Endodermal cell (in vitro differentiated cells): ENCODE data around the gene WDR90. TPM values are rescaled to one million over a fixed set of nuclear protein-coding genes. Genes with fewer than 3 reads are reported as not detected.
A peak's percentile ranks its signal among the peaks of the same experiment; 100 is the strongest.

Experiments used
- DNase-seq: peaks from one replicate; pipeline ENCODE4 v3.0.0-alpha.2; 2017
- H3K27ac ChIP-seq: 2 replicates; pipeline ENCODE4 v1.5.1; 2013; ENCODE audit warnings: mild to moderate bottlenecking, low read depth, low read length, moderate library complexity
- H3K27me3 ChIP-seq: 2 replicates; pipeline ENCODE4 v1.6.1; 2013; ENCODE audit warnings: mild to moderate bottlenecking, low read length, moderate library complexity; ENCODE audit not compliant: insufficient read depth, control insufficient read depth, poor library complexity, severe bottlenecking
- H3K36me3 ChIP-seq: 2 replicates; pipeline ENCODE4 v1.7.0; 2013; ENCODE audit warnings: mild to moderate bottlenecking, low read length, moderate library complexity; ENCODE audit not compliant: control insufficient read depth, insufficient read depth
- H3K4me1 ChIP-seq: one replicate; pipeline ENCODE4 v1.7.0; 2013; ENCODE audit warnings: low read length; ENCODE audit not compliant: control insufficient read depth, insufficient read depth
- H3K4me3 ChIP-seq: 2 replicates; pipeline ENCODE4 v1.5.1; 2013; ENCODE audit warnings: mild to moderate bottlenecking, low read length, moderate library complexity
- H3K9ac ChIP-seq: 2 replicates; pipeline ENCODE4 v1.6.1; 2013; ENCODE audit warnings: mild to moderate bottlenecking, low read length, moderate library complexity; ENCODE audit not compliant: poor library complexity, severe bottlenecking; ENCODE audit errors: extremely low read depth
- H3K9me3 ChIP-seq: 2 replicates; pipeline ENCODE4 v1.6.1; 2013; ENCODE audit warnings: mild to moderate bottlenecking, low read length, moderate library complexity; ENCODE audit not compliant: control insufficient read depth
- H3K27ac Mint-ChIP-seq: 2 replicates; pipeline ENCODE4 v1.8.0; 2020; ENCODE audit warnings: mixed read lengths
- H3K27me3 Mint-ChIP-seq: 2 replicates; pipeline ENCODE4 v1.8.0; 2021; ENCODE audit warnings: mild to moderate bottlenecking, mixed read lengths; ENCODE audit not compliant: insufficient read depth
- H3K36me3 Mint-ChIP-seq: 2 replicates; pipeline ENCODE4 v1.8.0; 2020; ENCODE audit warnings: low read depth, mixed read lengths
- H3K4me1 Mint-ChIP-seq: 2 replicates; pipeline ENCODE4 v1.8.0; 2020; ENCODE audit warnings: mixed read lengths
- H3K4me3 Mint-ChIP-seq: 2 replicates; pipeline ENCODE4 v1.8.0; 2020; ENCODE audit warnings: mild to moderate bottlenecking, moderate library complexity, mixed read lengths
- H3K9me3 Mint-ChIP-seq: 2 replicates; pipeline ENCODE4 v1.8.0; 2020; ENCODE audit warnings: mild to moderate bottlenecking, mixed read lengths
- CTCF ChIP-seq: fragments of 200-600 bp; sonication (generic); conservative IDR thresholded peaks from 2 replicates; pipeline ENCODE4 v1.5.0; 2021; ENCODE audit warnings: antibody characterized with exemption, mild to moderate bottlenecking
- WGBS, 2 experiments: methylation state at CpG; one replicate each; pipeline versions ENCODE4 v1.1.5 to v1.1.7; 2013; ENCODE audit warnings: missing lambda C conversion rate in 2 of 2, mixed read lengths in 1 of 2; ENCODE audit not compliant: insufficient coverage in 1 of 2, insufficient read length in 1 of 2; 5-methylcytosine and 5-hydroxymethylcytosine counted together
- total RNA-seq, 2 donors: library from RNA; stranded (reverse); fragmentation: NEBNext Ultra II Directional in 1 of 2; extraction: Animal tissue kit (Norgen Biotek cat#: 25700) in 1 of 2; gene quantifications; 2 replicates in 1 of 2; 3 replicates in 1 of 2; pipeline ENCODE4 v1.2.1, GENCODE V29; 2021

WDR90 gene
- total RNA-seq, 2 donors from 2014 or later = 112 to 120 TPM

GRCh38 chr16:609984-610383, 39.2 kb upstream of the WDR90 start:
- DNase-seq = no peak
- no peak for TF ChIP-seq CTCF
- Histone ChIP-seq H3K4me3 (no peak overlapping the region), H3K4me1 (no peaks in the 10 kb centered on the region), H3K36me3 (peaks cover 4% of the 10 kb centered on the region), H3K27me3 (no peaks in the 10 kb centered on the region), H3K9me3 (peaks cover 8% of the 10 kb centered on the region), H3K27ac (no peak overlapping the region), H3K9ac (no peak overlapping the region)
- Mint-ChIP-seq H3K9me3 (peaks cover 22% of the 10 kb centered on the region), H3K4me1 (peaks cover 13% of the 10 kb centered on the region), H3K4me3 (no peak overlapping the region), H3K27me3 (peaks cover 6% of the 10 kb centered on the region), H3K36me3 (peaks cover 27% of the 10 kb centered on the region), H3K27ac (no peak overlapping the region)
- WGBS, 2 experiments = 93 to 98% methylated on average over 8 to 14 of the region's 14 CpGs

- H3K36me3 ChIP-seq = peaks cover 4% of the 10 kb centered on the region
- Mint-ChIP-seq H3K4me1 (peaks cover 13% of the 10 kb centered on the region), H3K36me3 (peaks cover 22% of the 10 kb centered on the region), H3K4me3 (no peak overlapping the region), H3K9me3 (peaks cover 14% of the 10 kb centered on the region), H3K27ac (no peak overlapping the region), H3K27me3 (peaks cover 2% of the 10 kb centered on the region)
- H3K4me1 ChIP-seq = no peaks in the 10 kb centered on the region
- no peaks in the 10 kb centered on the region for H3K27me3 ChIP-seq
- H3K9me3 ChIP-seq = peaks cover under 1% of the 10 kb centered on the region
- DNase-seq = peak; percentile 92
- WGBS, 2 experiments = 78 to 83% methylated on average over 21 to 28 of the region's 28 CpGs
- no peak overlapping the region for H3K4me3 ChIP-seq
- peak; percentile 93 for TF ChIP-seq CTCF
- H3K27ac ChIP-seq = no peak overlapping the region
- H3K9ac ChIP-seq = no peak overlapping the region
Observed at GRCh38 chr16:610513-611381, 38.4 kb upstream of the WDR90 start.

GRCh38 chr16:615122-615521, 34.0 kb upstream of the WDR90 start:
- Mint-ChIP-seq H3K27me3 (peaks cover 2% of the 10 kb centered on the region), H3K4me3 (no peak overlapping the region), H3K36me3 (peaks cover 16% of the 10 kb centered on the region), H3K9me3 (peaks cover 2% of the 10 kb centered on the region), H3K4me1 (no peaks in the 10 kb centered on the region), H3K27ac (no peak overlapping the region)
- WGBS, 2 experiments = 91% methylated on average over 8 to 13 of the region's 13 CpGs
- no peak for TF ChIP-seq CTCF
- Histone ChIP-seq H3K4me3 (no peak overlapping the region), H3K9me3 (no peaks in the 10 kb centered on the region), H3K9ac (no peak overlapping the region), H3K27me3 (no peaks in the 10 kb centered on the region), H3K4me1 (no peaks in the 10 kb centered on the region), H3K36me3 (peaks cover 4% of the 10 kb centered on the region), H3K27ac (no peak overlapping the region)
- DNase-seq = no peak
